Small intestine (tissue), 7 donors: ENCODE measurements around the gene DOCK4. TPM values are rescaled to one million over a fixed set of nuclear protein-coding genes. Genes with fewer than 3 reads are reported as not detected.

Source experiments
- DNase-seq, 2 donors: peaks; one replicate each; pipeline versions ENCODE4 v3.0.0 to v3.0.0-alpha.2; 2013
- FAIRE-seq: peaks from 2 replicates; lab custom pipeline; 2012; peaks lifted over from hg19 to GRCh38; lab: Jason Lieb, UNC
- H3K27ac ChIP-seq, 3 donors: one replicate each; pipeline ENCODE4 v1.5.1; 2013; ENCODE audit warnings: low read length in 2 of 3, mild to moderate bottlenecking in 2 of 3, control low read depth in 1 of 3, inconsistent platforms in 1 of 3, low read depth in 1 of 3, moderate library complexity in 1 of 3
- H3K27me3 ChIP-seq, 3 donors: one replicate each; pipeline ENCODE4 v1.6.1; 2013; ENCODE audit warnings: low read length in 3 of 3, inconsistent platforms in 1 of 3; ENCODE audit not compliant: control insufficient read depth in 3 of 3, insufficient read depth in 3 of 3
- H3K36me3 ChIP-seq, 3 donors: one replicate each; pipeline ENCODE4 v1.6.1; 2013; ENCODE audit warnings: low read length in 3 of 3, inconsistent platforms in 1 of 3, low read depth in 1 of 3, mild to moderate bottlenecking in 1 of 3, moderate library complexity in 1 of 3; ENCODE audit not compliant: control insufficient read depth in 3 of 3, insufficient read depth in 2 of 3
- H3K4me1 ChIP-seq, 3 donors: one replicate each; pipeline ENCODE4 v1.6.1; 2013; ENCODE audit warnings: low read length in 2 of 3, inconsistent platforms in 1 of 3, low read depth in 1 of 3, mild to moderate bottlenecking in 1 of 3, moderate library complexity in 1 of 3; ENCODE audit not compliant: control insufficient read depth in 3 of 3, insufficient read depth in 2 of 3
- H3K4me3 ChIP-seq, 3 donors: one replicate each; pipeline ENCODE4 v1.5.1; 2013; ENCODE audit warnings: low read length in 3 of 3, control low read depth in 1 of 3, inconsistent platforms in 1 of 3, low read depth in 1 of 3, mild to moderate bottlenecking in 1 of 3, moderate library complexity in 1 of 3
- H3K9me3 ChIP-seq, 2 donors: one replicate each; pipeline ENCODE4 v1.6.1; 2013; ENCODE audit warnings: low read depth in 1 of 2, low read length in 1 of 2; ENCODE audit not compliant: control insufficient read depth in 2 of 2, insufficient read depth in 1 of 2
- WGBS, 3 donors: extraction: QIAGEN DNeasy Blood & Tissue Kit; methylation state at CpG; one replicate each; pipeline ENCODE4 v1.1.7; 2013; 5-methylcytosine and 5-hydroxymethylcytosine counted together
- polyA plus RNA-seq, 4 donors: library from polyadenylated mRNA; stranded (reverse) in 3 of 4; unstranded in 1 of 4; fragments of 200-250 nt in 3 of 4; fragments of 120-200 nt in 1 of 4; gene quantifications; one replicate each; pipeline versions ENCODE4 v1.2.1 to v1.2.3, GENCODE V29; 2013
- donor health status: healthy with polysubstance abuse.
- donor health status: control.
- donor health status: control.
- donor health status: Bipolar disorder and iron deficiency.
- donor health status: healthy.

The DOCK4 gene
- polyA plus RNA-seq, 4 donors, result 1.9 to 4.1 (median 3.8) TPM; not detected in 1

- no peak overlapping the region for H3K27ac ChIP-seq
- H3K4me3 ChIP-seq, result no peak overlapping the region
- H3K9me3 ChIP-seq, result no peaks in the 10 kb centered on the region
- H3K4me1 ChIP-seq, result no peaks in the 10 kb centered on the region
- H3K36me3 ChIP-seq, result no peaks in the 10 kb centered on the region
- FAIRE-seq (no peak), DNase-seq (no peak)
- no peaks in the 10 kb centered on the region for H3K27me3 ChIP-seq
- 72 to 88% (median 78%) methylated on average over 2 of the region's 2 CpGs for WGBS, 3 donors
These were observed 37.3 kb downstream of the DOCK4 start for GRCh38 chr7:112168915-112169314.

DNA sequence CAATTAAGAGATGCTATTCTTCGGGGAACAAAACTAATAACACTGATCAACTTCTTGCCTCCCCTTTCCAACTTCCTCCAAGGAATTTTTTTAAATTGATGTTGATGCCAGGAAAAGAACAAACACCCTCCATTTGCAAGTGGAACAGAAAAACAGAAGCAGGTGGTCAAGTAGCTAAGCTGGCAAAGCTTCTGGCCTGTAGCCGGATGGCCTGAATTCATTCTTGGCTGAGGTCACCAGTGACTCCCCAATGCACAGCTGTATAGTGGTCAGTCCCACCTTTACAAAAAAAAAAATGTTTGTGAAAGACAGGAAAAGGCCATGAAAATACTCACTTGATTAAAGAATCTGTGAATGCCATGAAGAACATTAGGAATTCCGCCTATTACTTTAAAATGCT is 39.1 kb downstream of the DOCK4 start:
- no peak overlapping the region for H3K4me3 ChIP-seq
- DNase-seq (no peak), FAIRE-seq (no peak)
- H3K36me3 ChIP-seq, result no peaks in the 10 kb centered on the region
- no peaks in the 10 kb centered on the region for H3K27me3 ChIP-seq
- 80 to 85% (median 84%) methylated on average over 3 of the region's 3 CpGs for WGBS, 3 donors
- H3K9me3 ChIP-seq, result no peaks in the 10 kb centered on the region
- H3K4me1 ChIP-seq, result peaks cover 0 to 4% (median 0%) of the 10 kb centered on the region in 3 donors
- H3K27ac ChIP-seq, result no peak overlapping the region

GRCh38 chr7:112162784-112163506 is 43.3 kb downstream of the DOCK4 start:
- no peak overlapping the region for H3K4me3 ChIP-seq
- H3K27ac ChIP-seq, result no peak overlapping the region
- no peaks in the 10 kb centered on the region for H3K36me3 ChIP-seq
- H3K27me3 ChIP-seq, result no peaks in the 10 kb centered on the region
- H3K9me3 ChIP-seq, result no peaks in the 10 kb centered on the region
- DNase-seq, result no peak
- FAIRE-seq, result no peak
- H3K4me1 ChIP-seq, result peaks cover 0 to 5% (median 0%) of the 10 kb centered on the region in 3 donors
- 31 to 58% (median 35%) methylated on average over 6 of the region's 6 CpGs for WGBS, 3 donors

GRCh38 chr7:112162142-112162766 is 43.9 kb downstream of the DOCK4 start:
- Histone ChIP-seq H3K27ac (no peak overlapping the region), H3K9me3 (no peaks in the 10 kb centered on the region), H3K36me3 (no peaks in the 10 kb centered on the region), H3K4me3 (no peak overlapping the region), H3K4me1 (peaks cover 0 to 5% (median 0%) of the 10 kb centered on the region in 3 donors), H3K27me3 (no peaks in the 10 kb centered on the region)
- 45 to 57% (median 49%) methylated on average over 2 of the region's 2 CpGs for WGBS, 3 donors
- FAIRE-seq (no peak), DNase-seq (peak in 1 of 2 donors; percentile 18)

- H3K9me3 ChIP-seq, result no peaks in the 10 kb centered on the region
- H3K27me3 ChIP-seq, result no peaks in the 10 kb centered on the region
- FAIRE-seq, result no peak
- H3K27ac ChIP-seq, result no peak overlapping the region
- DNase-seq, result no peak
- no peaks in the 10 kb centered on the region for H3K36me3 ChIP-seq
- H3K4me3 ChIP-seq, result no peak overlapping the region
- H3K4me1 ChIP-seq, result peaks cover 0 to 5% (median 0%) of the 10 kb centered on the region in 3 donors
- 76 to 84% (median 83%) methylated on average over 3 of the region's 3 CpGs for WGBS, 3 donors
These were observed 44.7 kb downstream of the DOCK4 start for GRCh38 chr7:112161253-112162141.

GRCh38 chr7:112160771-112161150 is 45.4 kb downstream of the DOCK4 start:
- H3K9me3 ChIP-seq, result no peaks in the 10 kb centered on the region
- 52 to 60% (median 57%) methylated on average over 7 of the region's 7 CpGs for WGBS, 3 donors
- peaks cover 0 to 5% (median 0%) of the 10 kb centered on the region in 3 donors for H3K4me1 ChIP-seq
- no peak overlapping the region for H3K4me3 ChIP-seq
- FAIRE-seq (no peak), DNase-seq (no peak)
- no peaks in the 10 kb centered on the region for H3K36me3 ChIP-seq
- H3K27ac ChIP-seq, result no peak overlapping the region
- H3K27me3 ChIP-seq, result no peaks in the 10 kb centered on the region

DNA sequence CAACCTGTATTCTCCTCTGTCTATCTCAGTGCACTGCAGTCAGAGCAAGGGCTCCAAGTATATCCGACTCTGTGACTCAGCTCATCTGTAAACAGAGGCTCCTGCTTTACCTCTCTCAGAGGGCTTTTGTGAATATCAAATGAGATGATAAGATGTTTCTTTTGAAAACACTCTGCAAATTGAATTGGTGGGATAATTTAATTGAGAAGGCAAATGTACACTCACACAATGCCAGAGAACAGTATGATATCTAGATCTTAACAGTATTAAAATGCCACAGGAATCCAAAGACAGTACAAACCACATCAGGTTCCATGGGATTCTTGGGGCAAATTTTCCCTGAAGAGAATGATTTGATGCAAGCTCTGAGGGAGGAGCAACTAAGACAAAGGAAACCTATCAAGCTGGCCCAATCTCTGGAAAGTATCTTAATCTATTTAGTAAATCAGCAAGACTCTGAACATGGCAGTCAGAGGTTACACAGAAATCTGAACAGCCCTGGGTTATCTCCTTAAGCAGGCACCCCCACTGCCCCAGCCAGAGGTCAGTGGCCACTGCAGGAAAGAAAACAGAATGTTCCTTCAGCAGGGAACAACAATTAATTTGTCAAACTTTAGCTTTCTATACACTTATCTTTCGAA is 45.9 kb downstream of the DOCK4 start:
- 46 to 55% (median 54%) methylated on average over 2 of the region's 2 CpGs for WGBS, 3 donors
- no peaks in the 10 kb centered on the region for H3K9me3 ChIP-seq
- no peak for DNase-seq
- H3K36me3 ChIP-seq, result no peaks in the 10 kb centered on the region
- H3K27ac ChIP-seq, result no peak overlapping the region
- FAIRE-seq, result no peak
- H3K4me3 ChIP-seq, result no peak overlapping the region
- H3K27me3 ChIP-seq, result no peaks in the 10 kb centered on the region
- peaks cover 0 to 5% (median 0%) of the 10 kb centered on the region in 3 donors for H3K4me1 ChIP-seq

- H3K9me3 ChIP-seq, result no peaks in the 10 kb centered on the region
- FAIRE-seq, result no peak
These were observed 46.8 kb downstream of the DOCK4 start for GRCh38 chr7:112159351-112159750.

More at GRCh38 chr7:112159351-112159750, 46.8 kb downstream of the DOCK4 start:
- Histone ChIP-seq H3K4me1 (peaks cover 0 to 5% (median 0%) of the 10 kb centered on the region in 3 donors), H3K36me3 (no peaks in the 10 kb centered on the region), H3K27ac (no peak overlapping the region), H3K4me3 (no peak overlapping the region), H3K27me3 (no peaks in the 10 kb centered on the region)
- DNase-seq, result no peak
- 75 to 87% (median 85%) methylated on average over 8 of the region's 8 CpGs for WGBS, 3 donors
